ENCODE data around the gene GAPDHS.
A peak's percentile ranks its signal among the peaks of the same experiment; 100 is the strongest.

Gene GAPDHS

GRCh38 chr19:35542209-35542608, 9.0 kb downstream of the GAPDHS start:
- peak overlapping the region in 2 of 3 experiments; percentile 66 to 68 for H3K4me3 Mint-ChIP-seq
- H3K9me3 Mint-ChIP-seq = no peaks in the 10 kb centered on the region
- peaks cover 18% of the 10 kb centered on the region for H3K4me1 Mint-ChIP-seq
- H3K27me3 Mint-ChIP-seq (ENCODE audit: low read depth) = peaks cover 7% of the 10 kb centered on the region
- TF ChIP-seq CTCF (IDR thresholded peaks at IDR 0.05; ENCODE audit: unreplicated experiment in 3 of 3) = no peak
- H3K27ac Mint-ChIP-seq = no peak overlapping the region
- peaks cover 9% of the 10 kb centered on the region for H3K36me3 Mint-ChIP-seq (ENCODE audit: low read depth)

GRCh38 chr19:35543280-35544109, 10.2 kb downstream of the GAPDHS start:
- Mint-ChIP-seq H3K27ac (no peak overlapping the region), H3K36me3 (ENCODE audit: low read depth) (peaks cover 9% of the 10 kb centered on the region), H3K27me3 (ENCODE audit: low read depth) (peaks cover 4% of the 10 kb centered on the region), H3K4me1 (peaks cover 19% of the 10 kb centered on the region), H3K9me3 (no peaks in the 10 kb centered on the region), H3K4me3 (peak overlapping the region; percentile 63 to 68 (median 66))
- no peak for TF ChIP-seq CTCF (IDR thresholded peaks at IDR 0.05; ENCODE audit: unreplicated experiment in 3 of 3)

GRCh38 chr19:35544110-35544802, 11.0 kb downstream of the GAPDHS start:
- Mint-ChIP-seq H3K27me3 (ENCODE audit: low read depth) (peaks cover 4% of the 10 kb centered on the region), H3K4me3 (peak overlapping the region; percentile 92 to 97 (median 96))

GRCh38 chr19:35545001-35545854, 12.0 kb downstream of the GAPDHS start, which contains the start of gene TMEM147:
TMEM147 (plus strand) TSS chr19:35545626; CDS start chr19:35545740, 114 bp downstream.
- Mint-ChIP-seq H3K9me3 (no peaks in the 10 kb centered on the region), H3K4me1 (peaks cover 19% of the 10 kb centered on the region), H3K27ac (peak within 1 kb of the TSS in 2 of 3 experiments; percentile 74 to 85), H3K36me3 (ENCODE audit: low read depth) (peaks cover 7% of the 10 kb centered on the region), H3K4me3 (peak within 1 kb of the TSS; percentile 92 to 97 (median 96)), H3K27me3 (ENCODE audit: low read depth) (peaks cover 4% of the 10 kb centered on the region)
- TF ChIP-seq CTCF (IDR thresholded peaks at IDR 0.05; ENCODE audit: unreplicated experiment in 3 of 3) = no peak

More at GRCh38 chr19:35544110-35544802, 11.0 kb downstream of the GAPDHS start:
- Mint-ChIP-seq H3K4me1 (peaks cover 19% of the 10 kb centered on the region), H3K27ac (peak overlapping the region in 2 of 3 experiments; percentile 65 to 85), H3K9me3 (no peaks in the 10 kb centered on the region), H3K36me3 (ENCODE audit: low read depth) (peaks cover 9% of the 10 kb centered on the region)
- no peak for TF ChIP-seq CTCF (IDR thresholded peaks at IDR 0.05; ENCODE audit: unreplicated experiment in 3 of 3)

GRCh38 chr19:35545855-35546381, 12.7 kb downstream of the GAPDHS start:
- H3K36me3 Mint-ChIP-seq (ENCODE audit: low read depth) = peaks cover 4% of the 10 kb centered on the region
- H3K4me3 Mint-ChIP-seq = peak overlapping the region; percentile 92 to 97 (median 96)
- no peaks in the 10 kb centered on the region for H3K9me3 Mint-ChIP-seq
- TF ChIP-seq CTCF (IDR thresholded peaks at IDR 0.05; ENCODE audit: unreplicated experiment in 3 of 3) = no peak
- H3K27me3 Mint-ChIP-seq (ENCODE audit: low read depth) = peaks cover 4% of the 10 kb centered on the region
- H3K27ac Mint-ChIP-seq = peak overlapping the region in 2 of 3 experiments; percentile 56 to 74
- H3K4me1 Mint-ChIP-seq = peaks cover 19% of the 10 kb centered on the region
